ENCODE results near the gene SLFN13.

DNA sequence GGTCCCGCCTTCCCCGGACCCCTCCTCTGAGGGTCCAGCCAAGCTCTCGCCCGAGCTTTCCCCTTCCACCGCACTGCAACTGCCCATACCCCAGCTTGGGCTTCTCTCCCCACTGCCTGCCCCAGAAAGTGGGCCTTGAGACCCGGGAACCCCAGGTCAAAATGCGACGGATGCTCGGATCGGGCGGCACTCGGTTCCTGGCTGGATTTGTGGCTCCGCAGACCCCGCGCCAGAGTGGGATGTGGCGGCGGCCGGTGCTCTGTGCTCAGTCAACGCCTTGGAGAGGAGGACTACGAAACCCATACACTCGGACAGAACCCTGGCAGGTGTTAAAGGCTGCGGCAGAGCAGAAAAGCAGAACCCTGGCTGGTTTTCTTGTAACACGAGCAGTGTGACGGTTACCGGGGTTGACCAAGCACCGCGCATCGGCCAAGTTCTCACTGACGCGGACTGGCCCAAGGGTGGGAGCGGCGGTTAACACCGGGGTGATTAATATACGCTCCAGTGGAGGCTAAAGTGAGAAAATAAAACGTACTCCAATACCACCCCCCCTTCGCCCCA is 885 bp upstream of the SLFN13 start:
- TF ChIP-seq, protein P1, sequence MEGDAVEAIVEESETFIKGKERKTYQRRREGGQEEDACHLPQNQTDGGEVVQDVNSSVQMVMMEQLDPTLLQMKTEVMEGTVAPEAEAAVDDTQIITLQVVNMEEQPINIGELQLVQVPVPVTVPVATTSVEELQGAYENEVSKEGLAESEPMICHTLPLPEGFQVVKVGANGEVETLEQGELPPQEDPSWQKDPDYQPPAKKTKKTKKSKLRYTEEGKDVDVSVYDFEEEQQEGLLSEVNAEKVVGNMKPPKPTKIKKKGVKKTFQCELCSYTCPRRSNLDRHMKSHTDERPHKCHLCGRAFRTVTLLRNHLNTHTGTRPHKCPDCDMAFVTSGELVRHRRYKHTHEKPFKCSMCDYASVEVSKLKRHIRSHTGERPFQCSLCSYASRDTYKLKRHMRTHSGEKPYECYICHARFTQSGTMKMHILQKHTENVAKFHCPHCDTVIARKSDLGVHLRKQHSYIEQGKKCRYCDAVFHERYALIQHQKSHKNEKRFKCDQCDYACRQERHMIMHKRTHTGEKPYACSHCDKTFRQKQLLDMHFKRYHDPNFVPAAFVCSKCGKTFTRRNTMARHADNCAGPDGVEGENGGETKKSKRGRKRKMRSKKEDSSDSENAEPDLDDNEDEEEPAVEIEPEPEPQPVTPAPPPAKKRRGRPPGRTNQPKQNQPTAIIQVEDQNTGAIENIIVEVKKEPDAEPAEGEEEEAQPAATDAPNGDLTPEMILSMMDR (IDR thresholded peaks at IDR 0.05; ENCODE audit: insufficient read depth, low read depth, low read length): no peak
- TF ChIP-seq EZH2 (IDR thresholded peaks at IDR 0.05; ENCODE audit: insufficient read depth, low read length): peak; percentile 69
